Fibroblast of peridontal ligament (primary cell): ENCODE data around the gene PCDHB1.

ENCODE experiments used
- DNase-seq: peaks from one replicate; pipeline ENCODE4 v3.0.0-alpha.2; 2010; ENCODE audit errors: extremely low read depth

Gene PCDHB1

GRCh38 chr5:141050622-141051520 lies at the start of gene PCDHB1:
Gene PCDHB1, plus strand, starts transcription at chr5:141051374. Its CDS starts 97 bp downstream, at chr5:141051471.
- DNase-seq: no peak

- no peak for DNase-seq
Measured at GRCh38 chr5:141001446-141001843, 49.7 kb upstream of the PCDHB1 start.

- no peak for DNase-seq
Measured at GRCh38 chr5:141001844-141002604, 49.1 kb upstream of the PCDHB1 start.

GRCh38 chr5:141002605-141002965 lies 48.6 kb upstream of the PCDHB1 start:
- DNase-seq: no peak

- DNase-seq: no peak
Measured at GRCh38 chr5:141003031-141003430, 48.1 kb upstream of the PCDHB1 start.

GRCh38 chr5:141003791-141004611 lies 47.2 kb upstream of the PCDHB1 start:
- DNase-seq: no peak

- DNase-seq: no peak
Measured at GRCh38 chr5:141007791-141008190, 43.4 kb upstream of the PCDHB1 start.

GRCh38 chr5:141010047-141010793 lies 41.0 kb upstream of the PCDHB1 start:
- DNase-seq: no peak

GRCh38 chr5:141017943-141018342 lies 33.2 kb upstream of the PCDHB1 start:
- DNase-seq: no peak

GRCh38 chr5:141022384-141022783 lies 28.8 kb upstream of the PCDHB1 start:
- DNase-seq: no peak

- no peak for DNase-seq
Measured at GRCh38 chr5:141031006-141031405, 20.2 kb upstream of the PCDHB1 start.

GRCh38 chr5:141032626-141033025 lies 18.5 kb upstream of the PCDHB1 start:
- no peak for DNase-seq

- no peak for DNase-seq
Measured at GRCh38 chr5:141039061-141039460, 12.1 kb upstream of the PCDHB1 start.

GRCh38 chr5:141039517-141039916 lies 11.7 kb upstream of the PCDHB1 start:
- DNase-seq: no peak

- DNase-seq: no peak
Measured at GRCh38 chr5:141040093-141040770, 10.9 kb upstream of the PCDHB1 start.

- peak; percentile 7 for DNase-seq
Measured at GRCh38 chr5:141040771-141041426, 10.3 kb upstream of the PCDHB1 start.

- no peak for DNase-seq
Measured at GRCh38 chr5:141041427-141041785, 9.8 kb upstream of the PCDHB1 start.

- DNase-seq: no peak
Measured at GRCh38 chr5:141042555-141042954, 8.6 kb upstream of the PCDHB1 start.

- no peak for DNase-seq
Measured at GRCh38 chr5:141051521-141051866, 320 bp downstream of the PCDHB1 start.

GRCh38 chr5:141077826-141078225 lies 26.7 kb downstream of the PCDHB1 start:
- no peak for DNase-seq
